ENCODE measurements around the gene RIMS3. TPM values are rescaled to one million over a fixed set of nuclear protein-coding genes. Genes with fewer than 3 reads are reported as not detected.

The RIMS3 gene
- total RNA-seq, 1 experiment from 2014 or later: 13.7 TPM

DNA sequence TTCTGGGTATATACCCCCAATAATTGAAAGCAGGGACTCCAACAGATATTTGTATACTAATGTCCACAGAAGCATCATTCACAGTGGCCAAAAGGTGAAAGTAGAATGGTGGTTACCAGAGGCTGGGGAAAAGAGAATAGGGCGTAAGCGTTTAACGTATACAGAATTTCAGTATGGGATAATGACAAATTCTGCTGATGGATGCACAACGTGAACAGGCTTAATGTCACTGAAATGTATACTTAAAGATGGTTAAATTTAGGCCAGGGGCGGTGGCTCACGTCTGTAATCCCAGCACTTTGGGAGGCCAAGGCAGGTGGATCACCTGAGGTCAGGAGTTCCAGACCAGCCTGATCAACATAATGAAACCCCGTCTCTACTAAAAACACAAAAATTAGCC lies 21.6 kb upstream of the RIMS3 start:
- H3K4me1 ChIP-seq (ENCODE audit: insufficient read depth, low read length): no peaks in the 10 kb centered on the region
- H2BK5ac ChIP-seq (ENCODE audit: insufficient read length, low read length): no peak overlapping the region
- H3K9me3 ChIP-seq (ENCODE audit: control insufficient read depth, low read depth, low read length): no peaks in the 10 kb centered on the region
- Mint-ChIP-seq H3K27me3 (ENCODE audit: low read depth) (no peaks in the 10 kb centered on the region), H3K36me3 (ENCODE audit: insufficient read depth in 1 of 3, low read depth in 3 of 3) (peaks cover 17 to 35% (median 25%) of the 10 kb centered on the region in 3 experiments), H3K27ac (no peak overlapping the region), H3K4me3 (no peak overlapping the region), H3K9me3 (no peaks in the 10 kb centered on the region; a peak in 2 of 5 replicates), H3K4me1 (peaks cover 12 to 17% of the 10 kb centered on the region in 2 experiments)
- H2AFZ ChIP-seq (ENCODE audit: low read length): no peak overlapping the region
- H3K79me2 ChIP-seq (ENCODE audit: insufficient read depth, low read length): peaks cover 13% of the 10 kb centered on the region; the same call in 1 of the 2 replicates
- no peak overlapping the region for H3K56ac ChIP-seq (ENCODE audit: insufficient read length, low read depth, low read length)
- H4K91ac ChIP-seq (ENCODE audit: insufficient read length, low read depth, low read length): no peak overlapping the region
- H4K20me1 ChIP-seq (ENCODE audit: control insufficient read depth, insufficient read depth, insufficient read length): no peaks in the 10 kb centered on the region
- H3K18ac ChIP-seq (ENCODE audit: insufficient read length, low read depth, low read length): no peak overlapping the region
- TF ChIP-seq, protein P1, sequence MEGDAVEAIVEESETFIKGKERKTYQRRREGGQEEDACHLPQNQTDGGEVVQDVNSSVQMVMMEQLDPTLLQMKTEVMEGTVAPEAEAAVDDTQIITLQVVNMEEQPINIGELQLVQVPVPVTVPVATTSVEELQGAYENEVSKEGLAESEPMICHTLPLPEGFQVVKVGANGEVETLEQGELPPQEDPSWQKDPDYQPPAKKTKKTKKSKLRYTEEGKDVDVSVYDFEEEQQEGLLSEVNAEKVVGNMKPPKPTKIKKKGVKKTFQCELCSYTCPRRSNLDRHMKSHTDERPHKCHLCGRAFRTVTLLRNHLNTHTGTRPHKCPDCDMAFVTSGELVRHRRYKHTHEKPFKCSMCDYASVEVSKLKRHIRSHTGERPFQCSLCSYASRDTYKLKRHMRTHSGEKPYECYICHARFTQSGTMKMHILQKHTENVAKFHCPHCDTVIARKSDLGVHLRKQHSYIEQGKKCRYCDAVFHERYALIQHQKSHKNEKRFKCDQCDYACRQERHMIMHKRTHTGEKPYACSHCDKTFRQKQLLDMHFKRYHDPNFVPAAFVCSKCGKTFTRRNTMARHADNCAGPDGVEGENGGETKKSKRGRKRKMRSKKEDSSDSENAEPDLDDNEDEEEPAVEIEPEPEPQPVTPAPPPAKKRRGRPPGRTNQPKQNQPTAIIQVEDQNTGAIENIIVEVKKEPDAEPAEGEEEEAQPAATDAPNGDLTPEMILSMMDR (conservative IDR thresholded peaks at IDR 0.05): no peak
- no peak for DNase-seq
- no peaks in the 10 kb centered on the region for H3K23me2 ChIP-seq (ENCODE audit: insufficient read length, low read depth, low read length, poor library complexity, severe bottlenecking)
- H3T11ph ChIP-seq (ENCODE audit: low read length): no peak overlapping the region
- no peak overlapping the region for H3K4me2 ChIP-seq (ENCODE audit: insufficient read depth, insufficient read length, low read length)
- no peak overlapping the region for H3K27ac ChIP-seq (ENCODE audit: insufficient read length, low read depth, low read length)
- no peak overlapping the region for H3K4ac ChIP-seq (ENCODE audit: low read depth, low read length)
- H3K23ac ChIP-seq (ENCODE audit: insufficient read length, low read depth, low read length): no peak overlapping the region
- no peak overlapping the region for H2BK12ac ChIP-seq (ENCODE audit: insufficient read length, low read depth, low read length)
- no peaks in the 10 kb centered on the region for H3K27me3 ChIP-seq (ENCODE audit: insufficient read depth, low read length)
- no peak overlapping the region for H3K9ac ChIP-seq (ENCODE audit: extremely low read depth, insufficient read length, low read length)
- H4K8ac ChIP-seq (replicated peaks; ENCODE audit: insufficient read length, low read depth, low read length): no peak overlapping the region
- H4K5ac ChIP-seq (ENCODE audit: insufficient read length, low read depth, low read length): no peak overlapping the region
- no peaks in the 10 kb centered on the region for H3K79me1 ChIP-seq (ENCODE audit: insufficient read depth, low read depth, low read length, poor library complexity, severe bottlenecking)
- no CpG with 5 or more reads among the region's 7 CpGs for WGBS (ENCODE audit: extremely low coverage, insufficient read length, low lambda C conversion rate)
- H2BK20ac ChIP-seq (ENCODE audit: low read depth, low read length, poor library complexity, severe bottlenecking): no peak overlapping the region
- H2BK120ac ChIP-seq (ENCODE audit: low read depth, low read length, poor library complexity, severe bottlenecking): no peak overlapping the region
- H2BK15ac ChIP-seq (ENCODE audit: low read depth, low read length): no peak overlapping the region
- H2AK5ac ChIP-seq (ENCODE audit: insufficient read length, low read length): no peak overlapping the region
- H3K14ac ChIP-seq (ENCODE audit: insufficient read depth, low read length): no peak overlapping the region
